GM12878 (cell line): ENCODE data around the gene NPC1.

Experiments
- EGR1 ChIP-seq, 2 experiments: IDR thresholded peaks; 1 replicate in 1 of 2; 2 replicates in 1 of 2; pipeline ENCODE4 v1.6.1; 2011 to 2012; ENCODE audit warnings: low read depth in 2 of 2, low read length in 2 of 2, borderline replicate concordance in 1 of 2, mild to moderate bottlenecking in 1 of 2, moderate library complexity in 1 of 2
- KDM1A ChIP-seq: fragments of 200-600 bp; sonication (generic); IDR thresholded peaks from 2 replicates; pipeline ENCODE4 v1.6.1; 2016; ENCODE audit warnings: borderline replicate concordance
- YY1 ChIP-seq: IDR thresholded peaks from 2 replicates; pipeline ENCODE4 v1.6.1; 2011; ENCODE audit warnings: low read depth, mild to moderate bottlenecking, low read length
- TF ChIP-seq, protein P1 (sequence below): IDR thresholded peaks from 2 replicates; pipeline ENCODE4 v1.6.1; 2011; ENCODE audit warnings: low read depth, low read length, improper control_type of control experiment, borderline replicate concordance
- TF ChIP-seq, protein P2 (sequence below), 3 experiments: IDR thresholded peaks in 2 of 3; conservative IDR thresholded peaks in 1 of 3; 2 replicates each; pipeline ENCODE4 v1.5.1; 2011; ENCODE audit warnings: low read depth in 3 of 3, low read length in 3 of 3, mild to moderate bottlenecking in 3 of 3, control low read depth in 2 of 3, moderate library complexity in 2 of 3, inconsistent platforms in 1 of 3, mixed read lengths in 1 of 3; ENCODE audit not compliant: control insufficient read depth in 2 of 3, insufficient read depth in 1 of 3; ENCODE audit errors: extremely low read depth in 1 of 3

DNA sequence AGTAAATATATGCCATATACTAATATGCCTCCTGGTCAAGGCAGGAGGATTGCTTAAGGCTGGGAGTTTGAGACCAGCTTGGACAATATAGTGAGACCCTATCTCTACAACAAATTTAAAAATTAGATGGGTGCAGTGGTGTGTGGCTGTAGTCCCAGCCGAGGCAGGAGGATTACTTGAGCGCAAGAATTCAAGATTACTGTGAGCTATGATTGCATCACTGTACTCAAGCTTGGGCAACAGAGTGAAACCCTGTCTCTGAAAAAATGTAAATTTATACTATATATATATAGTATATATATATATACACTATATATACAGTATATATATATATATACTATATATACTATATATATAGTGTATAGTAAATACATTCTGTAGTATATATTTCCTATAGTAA lies 30.0 kb upstream of the NPC1 start:
- TF ChIP-seq, protein P1, sequence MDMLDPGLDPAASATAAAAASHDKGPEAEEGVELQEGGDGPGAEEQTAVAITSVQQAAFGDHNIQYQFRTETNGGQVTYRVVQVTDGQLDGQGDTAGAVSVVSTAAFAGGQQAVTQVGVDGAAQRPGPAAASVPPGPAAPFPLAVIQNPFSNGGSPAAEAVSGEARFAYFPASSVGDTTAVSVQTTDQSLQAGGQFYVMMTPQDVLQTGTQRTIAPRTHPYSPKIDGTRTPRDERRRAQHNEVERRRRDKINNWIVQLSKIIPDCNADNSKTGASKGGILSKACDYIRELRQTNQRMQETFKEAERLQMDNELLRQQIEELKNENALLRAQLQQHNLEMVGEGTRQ, result no peak
- TF ChIP-seq EGR1 (IDR thresholded peaks at IDR 0.05; ENCODE audit: borderline replicate concordance in 1 of 2, low read depth in 2 of 2, low read length in 2 of 2) (no peak), YY1 (no peak), KDM1A (no peak)
- TF ChIP-seq, protein P2, sequence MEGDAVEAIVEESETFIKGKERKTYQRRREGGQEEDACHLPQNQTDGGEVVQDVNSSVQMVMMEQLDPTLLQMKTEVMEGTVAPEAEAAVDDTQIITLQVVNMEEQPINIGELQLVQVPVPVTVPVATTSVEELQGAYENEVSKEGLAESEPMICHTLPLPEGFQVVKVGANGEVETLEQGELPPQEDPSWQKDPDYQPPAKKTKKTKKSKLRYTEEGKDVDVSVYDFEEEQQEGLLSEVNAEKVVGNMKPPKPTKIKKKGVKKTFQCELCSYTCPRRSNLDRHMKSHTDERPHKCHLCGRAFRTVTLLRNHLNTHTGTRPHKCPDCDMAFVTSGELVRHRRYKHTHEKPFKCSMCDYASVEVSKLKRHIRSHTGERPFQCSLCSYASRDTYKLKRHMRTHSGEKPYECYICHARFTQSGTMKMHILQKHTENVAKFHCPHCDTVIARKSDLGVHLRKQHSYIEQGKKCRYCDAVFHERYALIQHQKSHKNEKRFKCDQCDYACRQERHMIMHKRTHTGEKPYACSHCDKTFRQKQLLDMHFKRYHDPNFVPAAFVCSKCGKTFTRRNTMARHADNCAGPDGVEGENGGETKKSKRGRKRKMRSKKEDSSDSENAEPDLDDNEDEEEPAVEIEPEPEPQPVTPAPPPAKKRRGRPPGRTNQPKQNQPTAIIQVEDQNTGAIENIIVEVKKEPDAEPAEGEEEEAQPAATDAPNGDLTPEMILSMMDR (IDR thresholded peaks at IDR 0.05 in 2 of 3, conservative IDR thresholded peaks at IDR 0.05 in 1 of 3; ENCODE audit: control insufficient read depth in 2 of 3, extremely low read depth in 1 of 3, insufficient read depth in 1 of 3, low read depth in 3 of 3, low read length in 3 of 3), result no peak
